Measurements from ENCODE around the gene POU2F3. TPM values are rescaled to one million over a fixed set of nuclear protein-coding genes. Genes with fewer than 3 reads are reported as not detected.

Gene POU2F3
- total RNA-seq, 4 donors from 2014 or later, result not detected

- Histone ChIP-seq H3K4me1 (no peaks in the 10 kb centered on the region), H3K27me3 (no peaks in the 10 kb centered on the region), H3K9me3 (no peaks in the 10 kb centered on the region), H3K27ac (no peak overlapping the region), H3K36me3 (no peaks in the 10 kb centered on the region), H3K4me3 (no peak overlapping the region)
- no peak for ATAC-seq
- in situ Hi-C loops (cut with MboI; ENCODE audit: low sequenced_read_pairs in 4 of 4), result loop anchor here in 2 of 4 donors (5.0 to 10.0 kb wide), 2 partner anchors 130 to 132 kb away; no protein-coding TSS in a partner anchor
- DNase-seq, result no peak
- TF ChIP-seq POLR2A (IDR thresholded peaks at IDR 0.05), result no peak
- TF ChIP-seq CTCF (IDR thresholded peaks at IDR 0.05 in 4 of 5, conservative IDR thresholded peaks at IDR 0.05 in 1 of 5), result no peak
- intact Hi-C loops (cut with DNase I; ENCODE audit: low total_unique reads), result no loop called here
These were observed 64.6 kb downstream of the POU2F3 start for GRCh38 chr11:120304526-120304925.

- no peak for ATAC-seq
- no peak for DNase-seq
- no peaks in the 10 kb centered on the region for H3K9me3 ChIP-seq
- intact Hi-C loops (cut with DNase I; ENCODE audit: low total_unique reads), result no loop called here
- H3K36me3 ChIP-seq, result no peaks in the 10 kb centered on the region
- H3K4me3 ChIP-seq, result no peak overlapping the region
- H3K27me3 ChIP-seq, result no peaks in the 10 kb centered on the region
- no peaks in the 10 kb centered on the region for H3K4me1 ChIP-seq
- TF ChIP-seq POLR2A (IDR thresholded peaks at IDR 0.05) (no peak), CTCF (IDR thresholded peaks at IDR 0.05 in 4 of 5, conservative IDR thresholded peaks at IDR 0.05 in 1 of 5) (no peak)
- in situ Hi-C loops (cut with MboI; ENCODE audit: low sequenced_read_pairs in 4 of 4), result loop anchor here in 2 of 4 donors (5.0 to 10.0 kb wide), 2 partner anchors 128 to 130 kb away; no protein-coding TSS in a partner anchor
- no peak overlapping the region for H3K27ac ChIP-seq
These were observed 65.3 kb downstream of the POU2F3 start for GRCh38 chr11:120305286-120305685.

- TF ChIP-seq CTCF (IDR thresholded peaks at IDR 0.05 in 4 of 5, conservative IDR thresholded peaks at IDR 0.05 in 1 of 5) (no peak), POLR2A (IDR thresholded peaks at IDR 0.05) (no peak)
- Histone ChIP-seq H3K27ac (no peak overlapping the region), H3K4me1 (no peaks in the 10 kb centered on the region), H3K27me3 (no peaks in the 10 kb centered on the region), H3K36me3 (no peaks in the 10 kb centered on the region), H3K4me3 (no peak overlapping the region), H3K9me3 (no peaks in the 10 kb centered on the region)
- intact Hi-C loops (cut with DNase I; ENCODE audit: low total_unique reads) (no loop called here), in situ Hi-C loops (cut with MboI; ENCODE audit: low sequenced_read_pairs in 4 of 4) (loop anchor here in 2 of 4 donors (5.0 to 10.0 kb wide), 2 partner anchors 129 to 132 kb away; no protein-coding TSS in a partner anchor)
- ATAC-seq, result no peak
- DNase-seq, result no peak
These were observed 66.7 kb downstream of the POU2F3 start for GRCh38 chr11:120306519-120307242.

GRCh38 chr11:120307476-120307875 lies 67.5 kb downstream of the POU2F3 start:
- H3K27ac ChIP-seq, result no peak overlapping the region
- in situ Hi-C loops (cut with MboI; ENCODE audit: low sequenced_read_pairs in 4 of 4), result loop anchor here in 2 of 4 donors (5.0 to 10.0 kb wide), 2 partner anchors 130 to 133 kb away; no protein-coding TSS in a partner anchor
- intact Hi-C loops (cut with DNase I; ENCODE audit: low total_unique reads), result no loop called here
- TF ChIP-seq POLR2A (IDR thresholded peaks at IDR 0.05), result no peak
- no peak for TF ChIP-seq CTCF (IDR thresholded peaks at IDR 0.05 in 4 of 5, conservative IDR thresholded peaks at IDR 0.05 in 1 of 5)
- DNase-seq, result no peak
- no peaks in the 10 kb centered on the region for H3K9me3 ChIP-seq
- no peaks in the 10 kb centered on the region for H3K4me1 ChIP-seq
- ATAC-seq, result no peak
- no peaks in the 10 kb centered on the region for H3K36me3 ChIP-seq
- no peaks in the 10 kb centered on the region for H3K27me3 ChIP-seq
- no peak overlapping the region for H3K4me3 ChIP-seq

Measured in gastrocnemius medialis (tissue), 4 donors.